NCI-H1436 treated with DMSO at 0.1 percent for 48 hours (cell line): ENCODE data around the gene TSC1.

Experiments used
- DNase-seq: peaks from one replicate; lab custom pipeline; 2025; lab: John Stamatoyannopoulos, UW

TSC1 gene

GRCh38 chr9:132861666-132862065 lies 82.8 kb downstream of the TSC1 start:
- no peak for DNase-seq

GRCh38 chr9:132858751-132859150 lies 85.7 kb downstream of the TSC1 start:
- no peak for DNase-seq

GRCh38 chr9:132857616-132858342 lies 86.6 kb downstream of the TSC1 start:
- DNase-seq = no peak

- no peak for DNase-seq
These were observed 87.4 kb downstream of the TSC1 start for GRCh38 chr9:132857031-132857430.

GRCh38 chr9:132855904-132856303 lies 88.5 kb downstream of the TSC1 start:
- DNase-seq = no peak

- no peak for DNase-seq
These were observed 89.6 kb downstream of the TSC1 start for GRCh38 chr9:132854832-132855231.

GRCh38 chr9:132853482-132853881 lies 90.9 kb downstream of the TSC1 start:
- DNase-seq = no peak

- DNase-seq = no peak
These were observed 95.2 kb downstream of the TSC1 start for GRCh38 chr9:132849185-132849706.

GRCh38 chr9:132846918-132847515 lies 97.4 kb downstream of the TSC1 start:
- DNase-seq = no peak

- no peak for DNase-seq
These were observed 98.1 kb downstream of the TSC1 start for GRCh38 chr9:132846109-132846917.

GRCh38 chr9:132842124-132843044 lies 102.0 kb downstream of the TSC1 start:
- no peak for DNase-seq
